ENCODE measurements around the gene DSCAML1. TPM values are rescaled to one million over a fixed set of nuclear protein-coding genes. Genes with fewer than 3 reads are reported as not detected.

Gene DSCAML1
- total RNA-seq, 4 donors from 2014 or later: 0.20 to 1.1 (median 0.36) TPM

DNA sequence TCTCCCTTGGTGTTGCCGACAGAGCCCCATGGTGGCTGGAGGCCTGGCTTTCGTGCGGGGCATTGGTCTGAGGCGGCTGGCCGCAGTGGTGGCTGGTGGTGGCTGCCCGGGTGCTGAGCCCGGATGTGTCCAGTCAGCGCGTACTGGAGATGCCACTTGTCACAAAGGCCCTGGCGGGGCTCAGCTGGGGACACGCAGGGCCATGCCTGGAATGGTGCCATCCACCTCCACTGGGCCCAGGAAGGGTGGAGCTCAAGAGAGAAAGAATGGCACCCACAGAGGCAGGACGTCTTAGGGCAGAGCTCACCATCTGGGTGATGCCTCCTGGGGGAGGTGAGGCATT lies 376.9 kb downstream of the DSCAML1 start:
- no peak overlapping the region for H3K4me3 ChIP-seq
- H3K4me1 ChIP-seq: no peaks in the 10 kb centered on the region
- no peaks in the 10 kb centered on the region for H3K9me3 ChIP-seq
- no peaks in the 10 kb centered on the region for H3K27me3 ChIP-seq
- no peak overlapping the region for H3K27ac ChIP-seq
- H3K36me3 ChIP-seq: no peaks in the 10 kb centered on the region
- WGBS, 2 donors: 58 to 83% methylated on average over 2 to 7 of the region's 12 CpGs
- DNase-seq (ENCODE audit: low spot score in 2 of 2): no peak
- TF ChIP-seq POLR2A (IDR thresholded peaks at IDR 0.05) (no peak), EP300 (IDR thresholded peaks at IDR 0.05) (no peak), CTCF (IDR thresholded peaks at IDR 0.05) (no peak)

DNA sequence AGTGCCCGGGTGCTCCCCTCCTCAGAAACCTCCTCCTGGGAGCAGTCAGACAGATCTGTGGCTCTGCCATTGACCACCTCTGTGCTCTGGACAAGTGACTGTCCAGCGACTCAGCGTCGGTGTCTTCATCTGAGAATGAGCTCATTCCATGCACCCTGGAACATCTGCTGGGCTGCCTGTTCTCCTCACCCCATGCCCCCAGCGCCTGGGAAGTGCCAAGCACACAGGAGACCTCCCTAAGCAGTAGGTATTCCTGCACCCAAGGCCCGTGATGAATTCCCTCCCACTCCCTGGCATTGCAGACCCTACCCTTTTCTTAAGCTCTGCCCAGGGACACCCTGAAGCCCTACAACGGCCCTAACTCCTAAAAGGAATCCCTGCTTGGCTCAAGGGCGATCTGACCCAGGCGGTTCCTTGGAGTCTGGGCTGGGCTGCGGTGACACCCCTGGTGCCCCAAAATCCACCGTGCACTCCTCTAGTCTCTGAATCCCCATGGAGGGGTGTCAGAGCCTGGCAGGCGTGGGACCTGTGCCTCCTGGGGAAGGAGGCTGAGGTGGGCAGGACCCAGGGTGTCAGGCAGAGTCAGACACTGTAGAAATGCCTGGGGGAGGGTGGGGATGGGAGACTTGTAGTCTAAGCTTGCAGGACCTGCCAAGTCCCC lies 377.4 kb downstream of the DSCAML1 start:
- Histone ChIP-seq H3K27ac (no peak overlapping the region), H3K36me3 (no peaks in the 10 kb centered on the region), H3K9me3 (no peaks in the 10 kb centered on the region), H3K4me1 (no peaks in the 10 kb centered on the region), H3K4me3 (no peak overlapping the region), H3K27me3 (no peaks in the 10 kb centered on the region)
- no peak for TF ChIP-seq POLR2A (IDR thresholded peaks at IDR 0.05)
- no peak for TF ChIP-seq CTCF (IDR thresholded peaks at IDR 0.05)
- no peak for TF ChIP-seq EP300 (IDR thresholded peaks at IDR 0.05)
- no peak for DNase-seq (ENCODE audit: low spot score in 2 of 2)
- 75 to 87% methylated on average over 6 to 8 of the region's 12 CpGs for WGBS, 2 donors

GRCh38 chr11:117418737-117419481 lies 378.1 kb downstream of the DSCAML1 start:
- Histone ChIP-seq H3K9me3 (no peaks in the 10 kb centered on the region), H3K27me3 (no peaks in the 10 kb centered on the region), H3K4me3 (no peak overlapping the region), H3K36me3 (no peaks in the 10 kb centered on the region), H3K27ac (no peak overlapping the region), H3K4me1 (no peaks in the 10 kb centered on the region)
- no peak for TF ChIP-seq POLR2A (IDR thresholded peaks at IDR 0.05)
- no peak for TF ChIP-seq EP300 (IDR thresholded peaks at IDR 0.05)
- TF ChIP-seq CTCF (IDR thresholded peaks at IDR 0.05): no peak
- DNase-seq (ENCODE audit: low spot score in 2 of 2): no peak
- WGBS, 2 donors: 69 to 72% methylated on average over 11 to 12 of the region's 12 CpGs

DNA sequence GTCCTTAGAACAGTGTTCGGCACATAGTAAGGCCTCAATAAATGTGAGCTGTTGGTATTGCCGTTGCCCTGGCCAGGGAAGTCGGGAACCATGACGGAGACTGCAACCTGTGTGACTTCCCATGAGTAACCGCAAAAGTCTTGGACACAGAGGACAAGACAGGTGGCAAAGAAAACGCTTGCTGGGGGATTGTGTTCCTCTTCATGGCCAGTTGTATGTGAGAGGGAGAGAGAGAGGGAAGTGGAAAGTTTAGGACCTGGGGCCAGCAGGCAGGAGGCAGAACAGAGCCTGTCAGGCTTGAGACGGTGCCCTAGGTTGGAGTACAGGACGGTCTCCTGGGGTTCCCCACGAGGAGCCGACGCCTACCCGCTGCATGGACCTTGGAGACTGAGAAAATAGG lies 379.2 kb downstream of the DSCAML1 start:
- H3K4me1 ChIP-seq: no peaks in the 10 kb centered on the region
- H3K27me3 ChIP-seq: no peaks in the 10 kb centered on the region
- WGBS, 2 donors: 80 to 89% methylated on average over 12 of the region's 12 CpGs
- TF ChIP-seq POLR2A (IDR thresholded peaks at IDR 0.05): no peak
- TF ChIP-seq CTCF (IDR thresholded peaks at IDR 0.05): no peak
- no peak for TF ChIP-seq EP300 (IDR thresholded peaks at IDR 0.05)
- peaks cover 0 to 9% (median 0%) of the 10 kb centered on the region in 3 donors for H3K36me3 ChIP-seq
- no peak overlapping the region for H3K27ac ChIP-seq
- H3K4me3 ChIP-seq: no peak overlapping the region
- H3K9me3 ChIP-seq: no peaks in the 10 kb centered on the region
- DNase-seq (ENCODE audit: low spot score in 2 of 2): no peak

- TF ChIP-seq POLR2A (IDR thresholded peaks at IDR 0.05) (no peak), EP300 (IDR thresholded peaks at IDR 0.05) (no peak), CTCF (IDR thresholded peaks at IDR 0.05) (no peak)
- H3K27me3 ChIP-seq: no peaks in the 10 kb centered on the region
- no peak overlapping the region for H3K27ac ChIP-seq
- WGBS, 2 donors: 52 to 66% methylated on average over 6 of the region's 6 CpGs
- no peak overlapping the region for H3K4me3 ChIP-seq
- H3K9me3 ChIP-seq: no peaks in the 10 kb centered on the region
- H3K36me3 ChIP-seq: peaks cover 0 to 14% (median 0%) of the 10 kb centered on the region in 3 donors
- no peaks in the 10 kb centered on the region for H3K4me1 ChIP-seq
- no peak for DNase-seq (ENCODE audit: low spot score in 2 of 2)
Measured at GRCh38 chr11:117417342-117417741, 379.7 kb downstream of the DSCAML1 start.

Measured in tibial nerve (tissue), 4 donors.